Psoas muscle (tissue), 8 donors: ENCODE data around the gene CSTA. TPM values are rescaled to one million over a fixed set of nuclear protein-coding genes. Genes with fewer than 3 reads are reported as not detected.

ENCODE experiments used
- ATAC-seq, 4 donors: fragments of 200-7000 bp; cut with Tn5 transposase; one replicate each; pipeline ENCODE4 v1.9.1; 2020; ENCODE audit warnings: moderate library complexity in 3 of 4, mild to moderate bottlenecking in 2 of 4
- DNase-seq, 2 donors: peaks; one replicate each; pipeline ENCODE4 v3.0.0-alpha.2; 2020
- H3K27ac ChIP-seq: fragments of 200-600 bp; one replicate; pipeline ENCODE4 v1.8.0; 2022
- H3K27me3 ChIP-seq, 3 donors: fragments of 200-600 bp in 1 of 3; one replicate each; pipeline versions ENCODE4 v1.6.1 to v1.8.0; 2013 to 2022; ENCODE audit warnings: low read length in 2 of 3, mild to moderate bottlenecking in 2 of 3, moderate library complexity in 1 of 3; ENCODE audit not compliant: insufficient read depth in 3 of 3
- H3K36me3 ChIP-seq, 2 donors: fragments of 200-600 bp in 1 of 2; one replicate each; pipeline versions ENCODE4 v1.6.1 to v1.8.0; 2013 to 2022; ENCODE audit warnings: low read depth in 1 of 2, mild to moderate bottlenecking in 1 of 2, moderate library complexity in 1 of 2; ENCODE audit not compliant: insufficient read depth in 1 of 2
- H3K4me1 ChIP-seq: fragments of 200-600 bp; one replicate; pipeline ENCODE4 v1.8.0; 2022
- H3K4me3 ChIP-seq: fragments of 200-600 bp; one replicate; pipeline ENCODE4 v1.8.0; 2022; ENCODE audit warnings: mild to moderate bottlenecking
- H3K9me3 ChIP-seq: fragments of 200-600 bp; one replicate; pipeline ENCODE4 v1.8.0; 2022
- WGBS, 3 donors: extraction: QIAGEN DNeasy Blood & Tissue Kit; methylation state at CpG; one replicate each; pipeline versions ENCODE4 v1.1.6 to v1.1.7; 2013; 5-methylcytosine and 5-hydroxymethylcytosine counted together
- intact Hi-C, 2 donors: fragments of 100-400 bp; cut with DNase I; formaldehyde crosslinking; loops; one replicate each; pipeline versions ENCODE4 v1.11.0 to v1.14.2; 2022
- polyA plus RNA-seq, 3 donors: library from polyadenylated mRNA; stranded (reverse); fragments of 200-250 nt; gene quantifications; one replicate each; pipeline ENCODE4 v1.2.3, GENCODE V29; 2013
- total RNA-seq, 4 donors: library from RNA; stranded (reverse); fragmentation: NEBNext Ultra II Directional in 2 of 4; extraction: Animal tissue kit (Norgen Biotek cat#: 25700) in 2 of 4; gene quantifications; one replicate each; pipeline versions ENCODE4 v1.2.1 to v1.2.4, GENCODE V29; 2021 to 2023
- TF ChIP-seq, protein P1 (sequence below): fragments of 200-600 bp; IDR thresholded peaks from one replicate; pipeline ENCODE4 v1.8.0; 2022; ENCODE audit warnings: antibody characterized with exemption
- donor health status: healthy with polysubstance abuse.
- donor health status: DM: no; HTN: no; CAD: no; lungs with moderate emphysema.
- donor health status: Bipolar disorder and iron deficiency.
- donor health status: healthy.
- donor health status: DM: yes; HTN: yes; CAD: no.
- donor health status: DM: no; HTN: no; CAD: no.
- donor health status: DM: no; HTN: no; CAD: no.
- donor health status: DM: yes; HTN: yes; CAD: no.

CSTA gene
- total and polyA plus RNA-seq, 7 donors: 0.40 to 3.3 (median 0.83) TPM

DNA sequence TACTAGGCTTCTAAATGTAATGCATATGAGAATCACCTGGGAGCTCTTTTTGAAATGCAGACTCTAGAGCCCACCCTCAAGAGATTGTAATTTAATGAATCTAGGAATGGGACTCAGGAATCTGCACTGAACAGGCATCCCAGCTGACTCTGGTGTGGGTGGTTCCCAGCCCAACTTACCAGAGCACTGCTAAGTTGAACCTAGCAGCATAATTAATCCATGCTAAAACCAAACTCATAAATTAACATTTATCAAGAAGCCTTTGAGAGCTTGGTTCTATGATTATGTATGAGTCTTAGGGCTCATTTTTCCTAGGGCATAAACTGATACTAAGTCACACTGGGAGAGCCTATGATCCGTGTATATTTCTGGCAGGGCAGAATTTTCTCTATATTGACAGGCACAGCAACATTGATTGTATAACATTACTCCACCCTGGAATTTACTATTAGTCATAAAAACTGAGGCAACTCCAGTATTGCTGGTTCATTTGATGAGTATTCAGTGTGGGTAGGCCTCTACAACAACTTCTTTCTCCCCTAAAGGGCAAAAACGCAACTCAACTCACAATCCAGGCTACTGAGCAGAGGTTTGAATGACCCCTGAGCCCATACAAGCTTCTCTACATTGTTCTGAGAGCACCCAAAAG lies 10.7 kb upstream of the CSTA start:
- Histone ChIP-seq H3K9me3 (no peaks in the 10 kb centered on the region), H3K27ac (no peak overlapping the region), H3K36me3 (no peaks in the 10 kb centered on the region), H3K4me1 (no peaks in the 10 kb centered on the region), H3K4me3 (no peak overlapping the region), H3K27me3 (peaks cover 0 to 2% (median 2%) of the 10 kb centered on the region in 3 donors)
- intact Hi-C loops: no loop called here
- 69 to 86% (median 71%) methylated on average over 2 of the region's 2 CpGs for WGBS, 3 donors
- ATAC-seq: no peak
- no peak for DNase-seq
- TF ChIP-seq, protein P1, sequence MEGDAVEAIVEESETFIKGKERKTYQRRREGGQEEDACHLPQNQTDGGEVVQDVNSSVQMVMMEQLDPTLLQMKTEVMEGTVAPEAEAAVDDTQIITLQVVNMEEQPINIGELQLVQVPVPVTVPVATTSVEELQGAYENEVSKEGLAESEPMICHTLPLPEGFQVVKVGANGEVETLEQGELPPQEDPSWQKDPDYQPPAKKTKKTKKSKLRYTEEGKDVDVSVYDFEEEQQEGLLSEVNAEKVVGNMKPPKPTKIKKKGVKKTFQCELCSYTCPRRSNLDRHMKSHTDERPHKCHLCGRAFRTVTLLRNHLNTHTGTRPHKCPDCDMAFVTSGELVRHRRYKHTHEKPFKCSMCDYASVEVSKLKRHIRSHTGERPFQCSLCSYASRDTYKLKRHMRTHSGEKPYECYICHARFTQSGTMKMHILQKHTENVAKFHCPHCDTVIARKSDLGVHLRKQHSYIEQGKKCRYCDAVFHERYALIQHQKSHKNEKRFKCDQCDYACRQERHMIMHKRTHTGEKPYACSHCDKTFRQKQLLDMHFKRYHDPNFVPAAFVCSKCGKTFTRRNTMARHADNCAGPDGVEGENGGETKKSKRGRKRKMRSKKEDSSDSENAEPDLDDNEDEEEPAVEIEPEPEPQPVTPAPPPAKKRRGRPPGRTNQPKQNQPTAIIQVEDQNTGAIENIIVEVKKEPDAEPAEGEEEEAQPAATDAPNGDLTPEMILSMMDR: no peak

DNA sequence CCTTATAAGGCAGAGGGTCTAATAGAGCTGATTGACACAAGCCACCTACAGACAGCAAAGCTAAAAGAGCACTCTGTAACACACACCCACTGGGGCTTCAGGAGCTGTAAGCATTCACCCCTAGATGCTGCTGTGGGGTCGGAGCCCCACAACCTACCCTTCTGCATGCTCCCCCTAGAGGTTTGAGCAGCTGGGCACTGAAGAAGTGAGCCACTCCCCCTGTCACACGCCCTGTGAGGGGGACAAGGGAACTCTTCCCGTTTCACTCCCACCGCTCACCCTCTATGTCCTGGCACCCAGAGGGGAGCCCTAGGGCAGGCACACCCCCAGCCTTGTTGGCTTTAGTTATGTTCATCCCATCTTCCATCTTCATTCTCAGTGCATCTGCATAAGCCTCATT lies 9.4 kb upstream of the CSTA start:
- no peaks in the 10 kb centered on the region for H3K36me3 ChIP-seq
- peaks cover 0 to 2% (median 2%) of the 10 kb centered on the region in 3 donors for H3K27me3 ChIP-seq
- TF ChIP-seq, protein P1: no peak
- no peak overlapping the region for H3K27ac ChIP-seq
- no peak for ATAC-seq
- DNase-seq: no peak
- no peak overlapping the region for H3K4me3 ChIP-seq
- intact Hi-C loops: no loop called here
- H3K4me1 ChIP-seq: no peaks in the 10 kb centered on the region
- 33 to 56% (median 47%) methylated on average over 4 of the region's 4 CpGs for WGBS, 3 donors
- H3K9me3 ChIP-seq: no peaks in the 10 kb centered on the region

DNA sequence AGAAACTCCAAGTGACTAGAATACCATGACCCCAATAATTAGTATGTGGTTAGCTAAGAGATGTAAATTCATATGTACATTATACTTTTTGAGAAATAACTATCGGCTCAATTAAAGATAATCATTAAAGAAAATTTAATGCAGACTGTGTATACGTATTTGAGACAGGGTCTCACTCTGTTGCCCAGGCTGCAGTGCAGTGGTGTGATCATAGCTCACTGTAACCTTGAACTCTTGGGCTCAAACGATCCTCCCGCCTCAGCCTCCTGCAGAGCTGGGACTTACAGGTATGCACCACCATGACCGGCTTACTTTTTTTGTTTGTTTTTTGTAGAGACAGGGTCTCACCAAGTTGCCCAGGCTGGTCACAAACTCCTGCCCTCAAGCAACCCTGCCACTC lies 8.7 kb upstream of the CSTA start:
- TF ChIP-seq, protein P1: no peak
- no peaks in the 10 kb centered on the region for H3K36me3 ChIP-seq
- H3K4me3 ChIP-seq: no peak overlapping the region
- no peaks in the 10 kb centered on the region for H3K9me3 ChIP-seq
- peaks cover 0 to 2% (median 2%) of the 10 kb centered on the region in 3 donors for H3K27me3 ChIP-seq
- no peaks in the 10 kb centered on the region for H3K4me1 ChIP-seq
- ATAC-seq (no peak), DNase-seq (no peak)
- no peak overlapping the region for H3K27ac ChIP-seq
- 74 to 82% (median 82%) methylated on average over 5 of the region's 5 CpGs for WGBS, 3 donors
- intact Hi-C loops: no loop called here

DNA sequence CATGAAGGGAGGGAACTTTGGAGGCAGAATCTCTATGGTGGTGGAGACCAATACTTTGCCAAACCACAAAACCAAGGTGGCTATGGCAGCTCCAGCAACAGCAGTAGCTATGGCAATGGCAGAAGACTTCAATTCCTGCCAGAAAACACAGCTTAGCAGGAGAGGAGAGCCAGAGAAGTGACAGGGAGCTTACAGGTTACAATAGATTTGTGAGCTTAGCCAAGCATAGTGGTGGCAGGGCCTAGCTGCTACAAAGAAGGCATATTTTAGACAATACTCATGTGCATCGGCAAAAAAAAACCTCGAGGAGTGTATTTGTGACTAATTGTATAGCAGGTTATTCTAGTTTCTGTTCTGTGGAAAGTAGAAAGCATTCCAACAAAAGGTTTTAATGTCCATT lies 6.4 kb upstream of the CSTA start:
- H3K9me3 ChIP-seq: no peaks in the 10 kb centered on the region
- no peaks in the 10 kb centered on the region for H3K36me3 ChIP-seq
- DNase-seq: no peak
- ATAC-seq: no peak
- 88 to 92% (median 90%) methylated on average over 2 of the region's 2 CpGs for WGBS, 3 donors
- no peak overlapping the region for H3K27ac ChIP-seq
- intact Hi-C loops: no loop called here
- no peaks in the 10 kb centered on the region for H3K4me1 ChIP-seq
- peaks cover 0 to 2% (median 0%) of the 10 kb centered on the region in 3 donors for H3K27me3 ChIP-seq
- H3K4me3 ChIP-seq: no peak overlapping the region
- TF ChIP-seq, protein P1: no peak
